AML-193 (cell line): ENCODE measurements around the gene PDGFD.
"Not testable (repeated sequence)": the region's sequence is repeated elsewhere in the genome, so short reads cannot be mapped to it uniquely, and the experiment has no call there.

Experiments used
- DNase-seq, 2 experiments: peaks; one replicate each; lab custom pipeline; 2025; lab: John Stamatoyannopoulos, UW

PDGFD gene

GRCh38 chr11:104054911-104055529 is 108.9 kb downstream of the PDGFD start:
- no peak for DNase-seq

GRCh38 chr11:104053743-104054478 is 110.0 kb downstream of the PDGFD start:
- DNase-seq = no peak

DNA sequence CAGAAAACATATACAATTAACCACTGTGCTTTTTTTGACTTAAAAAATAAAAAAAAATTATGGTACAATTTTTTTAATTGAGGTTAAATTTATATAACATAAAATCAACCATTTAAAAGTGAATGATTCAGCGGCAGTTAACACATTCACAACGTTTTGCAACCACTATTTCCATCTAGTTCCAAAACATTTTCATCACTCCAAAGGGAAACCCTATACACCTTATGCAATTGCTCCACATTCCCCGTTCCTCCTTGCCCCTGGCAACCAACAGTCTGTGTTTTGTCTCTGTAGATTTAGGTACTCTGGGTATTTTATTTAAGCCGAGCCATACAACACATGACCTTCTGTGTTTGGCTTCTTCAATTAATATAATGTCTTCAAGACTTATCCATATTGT is 112.2 kb downstream of the PDGFD start:
- no peak for DNase-seq

- peak in 1 of 2 experiments; percentile 1 for DNase-seq
Measured at GRCh38 chr11:104049116-104049515, 114.8 kb downstream of the PDGFD start.

GRCh38 chr11:104046858-104047257 is 117.1 kb downstream of the PDGFD start:
- DNase-seq = not testable (repeated sequence)

- DNase-seq = no peak
Measured at GRCh38 chr11:104046331-104046730, 117.6 kb downstream of the PDGFD start.

DNA sequence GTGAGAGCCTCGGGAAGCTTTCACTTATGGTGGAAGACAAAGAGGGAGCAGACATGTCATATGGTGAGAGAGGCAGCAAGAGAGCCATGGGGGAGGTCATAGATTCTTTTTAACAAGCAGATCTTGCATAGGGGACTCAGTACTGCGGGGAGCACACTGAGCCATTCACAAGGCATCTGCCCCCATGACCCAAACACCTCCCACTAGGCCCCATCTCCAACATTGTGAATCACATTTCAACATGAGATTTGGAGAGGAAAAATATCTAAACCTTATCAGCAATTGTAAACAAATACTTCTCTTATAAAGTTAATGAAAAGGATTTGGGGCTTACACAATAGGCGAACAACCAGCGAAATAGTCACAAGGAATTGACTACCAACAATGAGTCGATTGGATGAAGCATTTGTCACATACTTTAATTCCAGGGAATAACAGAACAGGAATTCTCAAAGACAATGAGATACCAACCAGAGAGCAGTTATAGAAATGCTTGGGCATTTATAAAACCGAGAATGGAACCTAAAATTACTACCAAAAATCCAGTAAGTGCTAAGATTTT is 120.2 kb downstream of the PDGFD start:
- DNase-seq = no peak

- DNase-seq = no peak
Measured at GRCh38 chr11:104043142-104043541, 120.8 kb downstream of the PDGFD start.

- DNase-seq = no peak
Measured at GRCh38 chr11:104041792-104042191, 122.2 kb downstream of the PDGFD start.

- no peak for DNase-seq
Measured at GRCh38 chr11:104036995-104037394, 127.0 kb downstream of the PDGFD start.

DNA sequence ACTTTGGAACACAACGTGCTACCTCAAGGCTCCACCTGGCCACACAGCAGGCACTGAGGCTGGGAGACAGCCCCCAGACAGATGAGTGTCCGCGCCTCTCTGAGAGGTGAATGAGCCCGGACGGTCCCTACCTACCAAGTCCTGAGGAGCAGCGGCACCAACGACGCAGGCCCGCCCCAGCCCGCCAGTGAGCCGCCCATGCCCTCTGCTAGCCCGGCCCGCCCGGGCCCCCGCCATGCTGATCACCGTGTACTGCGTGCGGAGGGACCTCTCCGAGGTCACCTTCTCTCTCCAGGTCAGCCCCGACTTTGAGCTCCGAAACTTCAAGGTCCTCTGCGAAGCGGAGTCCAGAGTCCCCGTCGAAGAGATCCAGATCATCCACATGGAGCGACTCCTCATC is 127.4 kb downstream of the PDGFD start, which contains the start of gene DDI1:
DDI1 (plus strand) TSS at position 53 of the 400 bp plus-strand sequence; CDS start at position 236, 183 bp downstream.
- DNase-seq = no peak

GRCh38 chr11:104033561-104033960 is 130.4 kb downstream of the PDGFD start:
- DNase-seq = no peak

- DNase-seq = no peak
Measured at GRCh38 chr11:104033134-104033533, 130.8 kb downstream of the PDGFD start.

- DNase-seq = no peak
Measured at GRCh38 chr11:104028476-104029263, 135.3 kb downstream of the PDGFD start.

GRCh38 chr11:104024572-104024971 is 139.4 kb downstream of the PDGFD start:
- no peak for DNase-seq

- no peak for DNase-seq
Measured at GRCh38 chr11:104015649-104016415, 148.1 kb downstream of the PDGFD start.

DNA sequence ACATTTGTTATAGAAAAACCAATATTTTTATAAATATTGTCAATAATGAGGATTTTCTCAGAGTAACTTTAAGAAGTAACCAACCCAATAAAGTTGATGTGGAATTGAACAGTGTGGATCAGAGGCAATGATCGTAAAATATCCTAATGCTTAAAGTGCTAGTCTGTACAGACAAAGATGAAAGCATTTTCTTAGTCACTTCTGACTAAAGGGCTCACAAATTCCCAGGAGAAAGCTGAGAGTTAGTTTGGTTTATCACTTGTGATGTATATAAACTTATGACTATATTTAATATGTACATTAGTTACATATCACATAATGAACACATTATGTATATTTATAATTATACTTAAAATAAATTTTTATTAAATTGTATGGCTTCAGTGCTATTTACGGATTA is 152.9 kb downstream of the PDGFD start:
- DNase-seq = no peak

GRCh38 chr11:104009744-104010143 is 154.2 kb downstream of the PDGFD start:
- no peak for DNase-seq

GRCh38 chr11:104005234-104005855 is 158.6 kb downstream of the PDGFD start:
- no peak for DNase-seq

- DNase-seq = no peak
Measured at GRCh38 chr11:104003491-104003890, 160.5 kb downstream of the PDGFD start.

- DNase-seq = no peak
Measured at GRCh38 chr11:104001561-104002056, 162.3 kb downstream of the PDGFD start.
